Right lobe of liver (tissue), 4 donors: ENCODE measurements around the gene MRPL16.

Experiments used
- CTCF ChIP-seq, 4 donors: fragments of 200-600 bp in 3 of 4; fragments of 450-650 bp in 1 of 4; IDR thresholded peaks; one replicate each; pipeline versions ENCODE4 v1.5.1 to v1.8.0; 2016 to 2022; ENCODE audit warnings: antibody characterized with exemption in 4 of 4, mild to moderate bottlenecking in 2 of 4
- POLR2A ChIP-seq: fragments of 450-650 bp; IDR thresholded peaks from one replicate; pipeline ENCODE4 v1.6.1; 2017; ENCODE audit warnings: antibody characterized with exemption, mild to moderate bottlenecking
- donor health status: DM: no; HTN: no; CAD: no.
- donor health status: DM: no; HTN: no; CAD: no.
- donor health status: DM: no; HTN: yes; CAD: no.

DNA sequence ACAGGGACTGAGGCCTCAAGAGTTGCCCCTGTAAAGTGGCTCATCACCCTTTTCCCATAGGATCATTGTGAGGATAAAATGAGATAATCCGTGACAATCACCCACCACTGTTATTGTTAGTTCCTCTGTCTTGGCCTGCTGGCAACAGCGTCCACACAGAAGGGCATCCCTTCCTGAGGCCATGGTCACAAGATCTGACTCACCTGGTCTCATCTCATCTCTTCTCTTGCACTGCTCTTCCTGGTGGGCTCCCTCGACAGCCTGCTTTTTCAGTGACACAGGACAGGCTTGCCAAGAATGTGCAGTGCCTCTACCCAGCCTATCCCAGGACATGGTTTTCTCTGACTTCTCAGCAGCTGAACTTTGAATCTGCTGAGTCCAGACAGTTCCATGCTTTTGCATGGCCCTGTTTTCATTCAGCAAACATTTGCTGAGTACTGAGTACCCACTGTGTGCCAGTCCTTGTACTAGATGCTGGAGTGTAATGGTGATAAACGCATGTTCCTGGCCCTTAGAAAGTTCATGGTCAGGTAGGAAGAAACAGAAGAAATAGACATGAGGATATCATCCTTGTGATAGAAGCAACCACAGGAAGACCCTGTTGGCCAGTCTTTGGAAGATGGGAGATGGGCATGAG, 52.1 kb downstream of the MRPL16 start:
- TF ChIP-seq CTCF (IDR thresholded peaks at IDR 0.05): no peak
- TF ChIP-seq POLR2A: no peak
